PC-3 (cell line): ENCODE results near the gene TBC1D21.

Experiments used
- CTCF ChIP-seq: fragments of 300-600 bp; sonication (generic); conservative IDR thresholded peaks from 2 replicates; pipeline ENCODE4 v1.5.1; 2017; ENCODE audit warnings: antibody characterized with exemption, low read depth, mild to moderate bottlenecking, low read length
- EZH2 ChIP-seq: fragments of 300-600 bp; sonication (generic); IDR thresholded peaks from one replicate; pipeline ENCODE4 v1.6.1; 2017; ENCODE audit warnings: antibody characterized with exemption, mild to moderate bottlenecking, low read length; ENCODE audit not compliant: unreplicated experiment

GRCh38 chr15:73928971-73929627 is 55.7 kb downstream of the TBC1D21 start:
- TF ChIP-seq EZH2, result no peak
- no peak for TF ChIP-seq CTCF
